GM21619 (cell line): ENCODE measurements around the gene RFWD3.

Experiments
- ATAC-seq: cut with Tn5 transposase; IDR thresholded peaks from one replicate; pipeline ENCODE4 v1.9.1; 2021; ENCODE audit not compliant: unreplicated experiment

RFWD3 gene

GRCh38 chr16:74583926-74584666 is 82.6 kb downstream of the RFWD3 start:
- no peak for ATAC-seq

GRCh38 chr16:74582970-74583369 is 83.7 kb downstream of the RFWD3 start:
- no peak for ATAC-seq

- ATAC-seq: peak; percentile 47
Observed at GRCh38 chr16:74580833-74581232, 85.8 kb downstream of the RFWD3 start.

GRCh38 chr16:74578838-74579237 is 87.8 kb downstream of the RFWD3 start:
- ATAC-seq: no peak

GRCh38 chr16:74578433-74578832 is 88.2 kb downstream of the RFWD3 start:
- no peak for ATAC-seq

GRCh38 chr16:74577882-74578366 is 88.8 kb downstream of the RFWD3 start:
- ATAC-seq: no peak

GRCh38 chr16:74575807-74576643 is 90.7 kb downstream of the RFWD3 start:
- ATAC-seq: no peak

GRCh38 chr16:74575175-74575806 is 91.4 kb downstream of the RFWD3 start:
- no peak for ATAC-seq

- no peak for ATAC-seq
Observed at GRCh38 chr16:74574146-74574545, 92.5 kb downstream of the RFWD3 start.

- ATAC-seq: no peak
Observed at GRCh38 chr16:74573622-74574021, 93.1 kb downstream of the RFWD3 start.
